Small intestine (tissue), 16 donors: ENCODE measurements around the gene CLCC1. TPM values are rescaled to one million over a fixed set of nuclear protein-coding genes. Genes with fewer than 3 reads are reported as not detected.
"Not testable (repeated sequence)": the region's sequence is repeated elsewhere in the genome, so short reads cannot be mapped to it uniquely, and the experiment has no call there.

Experiments
- DNase-seq, 2 donors: peaks; one replicate each; pipeline versions ENCODE4 v3.0.0 to v3.0.0-alpha.2; 2013
- FAIRE-seq: peaks from 2 replicates; lab custom pipeline; 2012; peaks lifted over from hg19 to GRCh38; lab: Jason Lieb, UNC
- H3K27ac ChIP-seq, 3 donors: one replicate each; pipeline ENCODE4 v1.5.1; 2013; ENCODE audit warnings: low read length in 2 of 3, mild to moderate bottlenecking in 2 of 3, control low read depth in 1 of 3, inconsistent platforms in 1 of 3, low read depth in 1 of 3, moderate library complexity in 1 of 3
- H3K27me3 ChIP-seq, 3 donors: one replicate each; pipeline ENCODE4 v1.6.1; 2013; ENCODE audit warnings: low read length in 3 of 3, inconsistent platforms in 1 of 3; ENCODE audit not compliant: control insufficient read depth in 3 of 3, insufficient read depth in 3 of 3
- H3K36me3 ChIP-seq, 3 donors: one replicate each; pipeline ENCODE4 v1.6.1; 2013; ENCODE audit warnings: low read length in 3 of 3, inconsistent platforms in 1 of 3, low read depth in 1 of 3, mild to moderate bottlenecking in 1 of 3, moderate library complexity in 1 of 3; ENCODE audit not compliant: control insufficient read depth in 3 of 3, insufficient read depth in 2 of 3
- H3K4me1 ChIP-seq, 3 donors: one replicate each; pipeline ENCODE4 v1.6.1; 2013; ENCODE audit warnings: low read length in 2 of 3, inconsistent platforms in 1 of 3, low read depth in 1 of 3, mild to moderate bottlenecking in 1 of 3, moderate library complexity in 1 of 3; ENCODE audit not compliant: control insufficient read depth in 3 of 3, insufficient read depth in 2 of 3
- H3K4me3 ChIP-seq, 3 donors: one replicate each; pipeline ENCODE4 v1.5.1; 2013; ENCODE audit warnings: low read length in 3 of 3, control low read depth in 1 of 3, inconsistent platforms in 1 of 3, low read depth in 1 of 3, mild to moderate bottlenecking in 1 of 3, moderate library complexity in 1 of 3
- H3K9me3 ChIP-seq, 2 donors: one replicate each; pipeline ENCODE4 v1.6.1; 2013; ENCODE audit warnings: low read depth in 1 of 2, low read length in 1 of 2; ENCODE audit not compliant: control insufficient read depth in 2 of 2, insufficient read depth in 1 of 2
- WGBS, 3 donors: extraction: QIAGEN DNeasy Blood & Tissue Kit; methylation state at CpG; one replicate each; pipeline ENCODE4 v1.1.7; 2013; 5-methylcytosine and 5-hydroxymethylcytosine counted together
- long read RNA-seq, 10 donors: transcript quantifications; one replicate each; lab custom pipeline, GENCODE V29; 2026
- polyA plus RNA-seq, 4 donors: library from polyadenylated mRNA; stranded (reverse) in 3 of 4; unstranded in 1 of 4; fragments of 200-250 nt in 3 of 4; fragments of 120-200 nt in 1 of 4; gene quantifications; one replicate each; pipeline versions ENCODE4 v1.2.1 to v1.2.3, GENCODE V29; 2013
- donor health status: healthy with polysubstance abuse.
- donor health status: control.
- donor health status: control.
- donor health status: Bipolar disorder and iron deficiency.
- donor health status: healthy.

Gene CLCC1, protein sequence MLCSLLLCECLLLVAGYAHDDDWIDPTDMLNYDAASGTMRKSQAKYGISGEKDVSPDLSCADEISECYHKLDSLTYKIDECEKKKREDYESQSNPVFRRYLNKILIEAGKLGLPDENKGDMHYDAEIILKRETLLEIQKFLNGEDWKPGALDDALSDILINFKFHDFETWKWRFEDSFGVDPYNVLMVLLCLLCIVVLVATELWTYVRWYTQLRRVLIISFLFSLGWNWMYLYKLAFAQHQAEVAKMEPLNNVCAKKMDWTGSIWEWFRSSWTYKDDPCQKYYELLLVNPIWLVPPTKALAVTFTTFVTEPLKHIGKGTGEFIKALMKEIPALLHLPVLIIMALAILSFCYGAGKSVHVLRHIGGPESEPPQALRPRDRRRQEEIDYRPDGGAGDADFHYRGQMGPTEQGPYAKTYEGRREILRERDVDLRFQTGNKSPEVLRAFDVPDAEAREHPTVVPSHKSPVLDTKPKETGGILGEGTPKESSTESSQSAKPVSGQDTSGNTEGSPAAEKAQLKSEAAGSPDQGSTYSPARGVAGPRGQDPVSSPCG
- polyA plus RNA-seq, result 10 to 100 TPM in 2 of 4 donors, 1 to 10 TPM in 2; 2.2 to 23.6 (median 8.1) TPM
- long read RNA-seq, donor 1, result 0 reads
- long read RNA-seq, donor 2, full-length matches to known transcripts, result 1 of 1 reads
- long read RNA-seq, donor 2, partial matches to known transcripts, result 0 of 1 reads
- long read RNA-seq, donor 2, other reads (novel, unspliced or antisense), result 0 of 1 reads
- long read RNA-seq, donor 3, partial matches to known transcripts, result 7 of 7 reads
- long read RNA-seq, donor 3, other reads (novel, unspliced or antisense), result 0 of 7 reads
- long read RNA-seq, donor 4, result 0 reads
- long read RNA-seq, donor 5, result 0 reads
- long read RNA-seq, donor 6, full-length matches to known transcripts, result 2 of 2 reads
- long read RNA-seq, donor 6, partial matches to known transcripts, result 0 of 2 reads
- long read RNA-seq, donor 6, other reads (novel, unspliced or antisense), result 0 of 2 reads
- long read RNA-seq, donor 7, result 0 reads
- long read RNA-seq, donor 8, full-length matches to known transcripts, result 1 of 1 reads
- long read RNA-seq, donor 8, partial matches to known transcripts, result 0 of 1 reads
- long read RNA-seq, donor 8, other reads (novel, unspliced or antisense), result 0 of 1 reads
- long read RNA-seq, donor 9, result 0 reads
- long read RNA-seq, donor 10, full-length matches to known transcripts, result 2 of 7 reads
- long read RNA-seq, donor 10, partial matches to known transcripts, result 5 of 7 reads
- long read RNA-seq, donor 10, other reads (novel, unspliced or antisense), result 0 of 7 reads

DNA sequence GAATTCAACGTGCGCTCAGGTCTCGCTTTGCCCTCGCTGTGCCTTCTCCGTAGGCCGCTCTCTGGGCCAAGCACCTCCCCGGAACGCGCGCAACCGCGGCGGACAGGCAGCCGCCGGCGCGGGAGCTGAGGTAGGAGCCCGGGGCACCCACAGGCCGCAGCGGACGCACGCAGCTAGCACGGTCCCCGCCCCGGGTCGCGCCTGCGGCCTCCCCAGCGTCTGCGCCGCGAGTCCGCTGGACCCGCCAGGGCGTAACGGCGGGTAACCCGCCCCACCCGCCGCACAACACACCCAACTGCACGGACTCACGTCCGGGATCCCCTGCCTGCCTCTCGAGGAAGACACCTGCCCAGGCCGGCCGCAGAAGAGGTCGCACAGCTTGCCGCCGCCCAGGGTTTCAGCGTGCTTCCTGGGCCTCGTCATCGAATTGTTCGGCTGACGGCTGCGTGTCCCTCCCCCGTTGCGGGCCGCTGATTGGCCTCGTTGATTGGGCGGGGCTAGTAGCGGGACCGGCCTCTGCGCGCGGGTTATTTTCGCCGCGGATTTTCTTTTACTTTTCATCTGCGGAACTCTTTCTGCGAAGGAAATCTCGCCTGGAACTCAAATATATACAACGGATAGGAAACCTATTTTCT lies at the start of gene CLCC1:
CLCC1 (minus strand) TSS at position 433 of the 635 bp plus-strand sequence. CDS start 13,047 bp downstream, outside the sequence.
- FAIRE-seq, result no peak
- Histone ChIP-seq H3K9me3 (no peaks in the 10 kb centered on the region), H3K27me3 (no peaks in the 10 kb centered on the region)

DNA sequence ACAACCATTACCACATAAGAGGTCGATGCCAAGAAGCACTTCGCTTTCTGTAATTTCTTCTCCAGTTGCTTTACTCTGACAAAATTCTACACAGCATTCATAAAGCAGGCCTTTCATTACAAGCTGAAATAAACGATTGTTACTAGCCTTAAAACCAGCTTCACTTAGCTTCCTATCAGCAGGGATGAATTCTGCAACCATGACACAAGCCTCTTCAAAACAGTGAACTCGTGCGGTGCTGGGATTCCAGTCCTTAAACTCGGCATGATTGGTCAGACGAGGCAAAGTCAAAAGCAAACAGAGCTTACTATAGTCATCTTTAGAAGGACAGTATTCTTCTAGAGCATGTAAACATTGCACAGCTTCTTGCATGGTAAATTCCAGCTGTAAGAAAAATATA lies 48.1 kb upstream of the CLCC1 start:
- FAIRE-seq (no peak), DNase-seq (no peak)
- no peak overlapping the region for H3K4me3 ChIP-seq
- H3K4me1 ChIP-seq, result no peaks in the 10 kb centered on the region
- 79 to 90% (median 85%) methylated on average over 7 of the region's 7 CpGs for WGBS, 3 donors
- peaks cover 6 to 19% (median 7%) of the 10 kb centered on the region in 3 donors for H3K36me3 ChIP-seq
- H3K9me3 ChIP-seq, result peaks cover 0 to 3% of the 10 kb centered on the region in 2 donors
- no peak overlapping the region for H3K27ac ChIP-seq
- no peaks in the 10 kb centered on the region for H3K27me3 ChIP-seq

More for the DNA sequence above, at the start of gene CLCC1:
- Histone ChIP-seq H3K4me1 (peaks cover 3 to 4% (median 3%) of the 10 kb centered on the region in 3 donors), H3K27ac (peak within 1 kb of the TSS; percentile 90 to 98 (median 97)), H3K36me3 (peaks cover 0 to 13% (median 0%) of the 10 kb centered on the region in 3 donors), H3K4me3 (peak within 1 kb of the TSS; percentile 53 to 76 (median 67))
- DNase-seq, result peak; percentile 97
- WGBS, 3 donors, result 0 to 1% (median 0%) methylated on average over 68 to 72 of the region's 72 CpGs

DNA sequence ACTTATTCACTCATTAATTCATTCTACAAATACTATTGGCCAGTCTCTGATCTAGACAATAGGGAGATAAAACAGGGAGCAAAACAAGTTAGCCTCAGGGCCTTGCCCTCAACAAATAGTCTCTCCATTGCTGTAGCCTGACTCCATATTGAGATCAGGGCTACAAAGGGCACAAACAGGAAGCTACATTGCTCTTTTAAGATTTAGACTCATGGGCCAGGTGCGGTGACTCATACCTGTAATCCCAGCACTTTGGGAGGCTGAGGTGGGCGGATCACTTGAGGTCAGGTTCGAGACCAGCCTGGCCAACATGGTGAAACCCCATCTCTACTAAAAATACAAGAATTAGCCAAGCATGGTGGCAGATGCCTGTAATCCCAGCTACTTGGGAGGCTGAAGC lies 33.3 kb upstream of the CLCC1 start:
- FAIRE-seq, H3K9me3 ChIP-seq, DNase-seq, H3K27ac ChIP-seq, H3K4me1 ChIP-seq, H3K4me3 ChIP-seq, H3K27me3 ChIP-seq: not testable (repeated sequence)
- WGBS, 3 donors, result 89 to 96% (median 90%) methylated on average over 3 of the region's 3 CpGs
- H3K36me3 ChIP-seq, result peaks cover 3 to 19% (median 4%) of the 10 kb centered on the region in 3 donors

DNA sequence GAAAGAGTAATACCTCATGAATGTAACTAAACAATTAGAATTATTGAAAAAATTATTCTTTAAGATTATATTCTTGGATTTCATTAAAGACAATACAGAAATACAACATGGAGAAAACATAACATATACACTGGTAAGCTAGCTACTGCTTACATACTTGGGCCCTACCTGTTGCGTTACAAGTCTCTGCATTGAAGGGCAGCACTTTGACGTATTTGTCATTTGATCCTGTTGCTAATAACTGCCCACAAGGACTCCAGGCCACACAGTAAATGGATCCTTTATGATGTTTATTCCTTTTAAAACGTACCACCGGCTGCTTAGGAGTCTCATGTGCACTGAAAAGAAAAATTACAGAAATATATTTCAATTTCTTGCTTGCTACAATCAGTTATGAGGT lies 19.8 kb upstream of the CLCC1 start:
- no peak overlapping the region for H3K27ac ChIP-seq
- peaks cover 0 to 14% (median 5%) of the 10 kb centered on the region in 3 donors for H3K36me3 ChIP-seq
- no peak for FAIRE-seq
- 93 to 94% (median 93%) methylated on average over 4 of the region's 4 CpGs for WGBS, 3 donors
- H3K27me3 ChIP-seq, result no peaks in the 10 kb centered on the region
- no peak for DNase-seq
- H3K4me3 ChIP-seq, result no peak overlapping the region
- no peaks in the 10 kb centered on the region for H3K9me3 ChIP-seq
- H3K4me1 ChIP-seq, result no peaks in the 10 kb centered on the region

DNA sequence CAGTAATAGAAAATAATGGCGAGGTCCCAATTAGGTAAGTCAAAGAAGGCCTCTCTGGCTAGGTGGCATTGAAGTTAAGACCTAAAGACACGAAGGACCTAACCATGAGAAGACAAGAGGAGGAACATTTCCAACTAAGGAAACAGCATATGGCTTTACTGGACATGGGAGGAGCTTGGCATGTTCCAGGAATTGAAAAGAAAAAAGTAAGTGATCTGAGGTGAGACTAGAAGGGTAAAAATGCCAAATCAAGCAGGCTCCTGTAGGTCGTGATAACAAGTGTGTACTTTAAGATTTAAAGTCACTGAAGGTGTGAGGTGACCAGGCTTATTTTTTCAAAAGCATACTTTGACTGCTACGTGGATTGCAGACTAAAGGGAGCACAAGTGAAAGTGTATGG lies 13.4 kb upstream of the CLCC1 start:
- FAIRE-seq (no peak), DNase-seq (no peak)
- peaks cover 0 to 14% (median 1%) of the 10 kb centered on the region in 3 donors for H3K36me3 ChIP-seq
- H3K27me3 ChIP-seq, result no peaks in the 10 kb centered on the region
- 81 to 85% (median 85%) methylated on average over 4 of the region's 4 CpGs for WGBS, 3 donors
- H3K27ac ChIP-seq, result no peak overlapping the region
- H3K4me1 ChIP-seq, result no peaks in the 10 kb centered on the region
- H3K4me3 ChIP-seq, result no peak overlapping the region
- no peaks in the 10 kb centered on the region for H3K9me3 ChIP-seq

DNA sequence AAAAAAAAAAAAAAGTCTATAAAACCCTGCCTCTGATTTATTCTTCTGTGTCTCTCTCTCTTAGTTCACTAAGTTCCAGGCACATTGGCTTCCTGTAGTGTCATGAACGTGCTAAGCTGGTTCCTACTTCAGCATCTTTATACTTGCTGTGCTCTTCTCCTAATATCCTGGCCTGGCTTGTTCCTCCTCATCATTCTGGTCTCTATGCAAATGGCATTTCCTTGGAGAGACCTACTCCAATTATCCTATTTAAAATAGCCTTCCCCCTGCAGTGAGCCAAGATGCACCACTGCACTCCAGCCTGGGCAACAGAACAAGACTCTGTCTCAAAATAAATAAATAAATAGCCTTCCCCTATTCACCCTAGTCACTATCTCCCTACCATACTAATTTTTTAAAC lies 9.7 kb upstream of the CLCC1 start:
- no peaks in the 10 kb centered on the region for H3K27me3 ChIP-seq
- no peaks in the 10 kb centered on the region for H3K4me1 ChIP-seq
- FAIRE-seq, result no peak
- H3K4me3 ChIP-seq, result no peak overlapping the region
- no peak for DNase-seq
- WGBS, 3 donors, result 95 to 100% (median 95%) methylated on average over 1 of the region's 1 CpG
- no peaks in the 10 kb centered on the region for H3K9me3 ChIP-seq
- peaks cover 0 to 7% (median 0%) of the 10 kb centered on the region in 3 donors for H3K36me3 ChIP-seq
- no peak overlapping the region for H3K27ac ChIP-seq

DNA sequence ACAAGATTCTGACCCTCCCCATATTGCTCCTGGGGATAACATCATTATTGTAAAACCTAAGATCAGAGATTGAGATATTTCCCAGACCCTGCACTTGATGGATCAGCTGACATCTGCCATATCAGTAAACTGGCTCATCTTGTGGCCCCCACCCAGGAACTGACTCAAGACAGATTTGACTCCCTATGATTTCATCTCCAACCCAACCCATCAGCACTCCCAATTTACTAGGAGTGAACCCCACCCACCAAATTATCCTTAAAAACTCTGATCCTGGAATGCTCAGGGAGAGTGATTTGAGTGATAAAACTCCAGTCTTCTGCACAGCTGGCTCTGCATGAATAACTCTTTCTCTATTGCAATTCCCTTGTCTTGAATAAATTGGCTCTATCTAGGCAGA lies 6.1 kb upstream of the CLCC1 start:
- Histone ChIP-seq H3K9me3 (no peaks in the 10 kb centered on the region), H3K4me1 (no peaks in the 10 kb centered on the region), H3K27me3 (no peaks in the 10 kb centered on the region), H3K27ac (no peak overlapping the region), H3K4me3 (no peak overlapping the region), H3K36me3 (peaks cover 0 to 7% (median 0%) of the 10 kb centered on the region in 3 donors)
- no peak for FAIRE-seq
- no peak for DNase-seq
